Measurements from ENCODE around the gene TACR2. TPM values are rescaled to one million over a fixed set of nuclear protein-coding genes. Genes with fewer than 3 reads are reported as not detected.

Gene TACR2
- total RNA-seq, 6 donors from 2014 or later, result 0.94 to 1.4 (median 1.2) TPM; not detected in 3

GRCh38 chr10:69367469-69367868 lies 49.2 kb downstream of the TACR2 start:
- Histone ChIP-seq H3K27me3 (no peaks in the 10 kb centered on the region), H3K4me1 (peaks cover 6 to 10% (median 9%) of the 10 kb centered on the region in 4 donors), H3K27ac (no peak overlapping the region), H3K9me3 (no peaks in the 10 kb centered on the region), H3K36me3 (peaks cover 7 to 91% (median 53%) of the 10 kb centered on the region in 4 donors), H3K4me3 (no peak overlapping the region)
- ATAC-seq (ENCODE audit: low FRiP score in 2 of 2) (no peak), DNase-seq (no peak)
- TF ChIP-seq POLR2AphosphoS5 (IDR thresholded peaks at IDR 0.05) (no peak), EP300 (IDR thresholded peaks at IDR 0.05) (no peak), CTCF (IDR thresholded peaks at IDR 0.05) (no peak), POLR2A (IDR thresholded peaks at IDR 0.05) (no peak)
- 84 to 85% methylated on average over 4 of the region's 4 CpGs for WGBS, 2 donors

- no peak for TF ChIP-seq POLR2A (IDR thresholded peaks at IDR 0.05)
- TF ChIP-seq CTCF (IDR thresholded peaks at IDR 0.05), result no peak
- Histone ChIP-seq H3K4me3 (no peak overlapping the region), H3K27ac (no peak overlapping the region), H3K4me1 (peaks cover 14 to 18% (median 16%) of the 10 kb centered on the region in 4 donors), H3K36me3 (peaks cover 7 to 84% (median 52%) of the 10 kb centered on the region in 4 donors), H3K27me3 (no peaks in the 10 kb centered on the region), H3K9me3 (no peaks in the 10 kb centered on the region)
- DNase-seq, result no peak
- no peak for ATAC-seq (ENCODE audit: low FRiP score in 2 of 2)
- WGBS, 2 donors, result 80 to 91% methylated on average over 3 to 5 of the region's 5 CpGs
Observed at GRCh38 chr10:69366738-69367137, 50.0 kb downstream of the TACR2 start.

- Histone ChIP-seq H3K36me3 (peaks cover 4 to 71% (median 35%) of the 10 kb centered on the region in 4 donors), H3K4me3 (no peak overlapping the region), H3K9me3 (no peaks in the 10 kb centered on the region), H3K27me3 (no peaks in the 10 kb centered on the region), H3K27ac (no peak overlapping the region), H3K4me1 (peaks cover 37 to 41% (median 40%) of the 10 kb centered on the region in 4 donors)
- ATAC-seq (ENCODE audit: low FRiP score in 2 of 2) (no peak), DNase-seq (no peak)
- 88 to 94% methylated on average over 9 of the region's 9 CpGs for WGBS, 2 donors
- TF ChIP-seq EP300 (IDR thresholded peaks at IDR 0.05) (no peak), POLR2AphosphoS5 (IDR thresholded peaks at IDR 0.05) (no peak), CTCF (IDR thresholded peaks at IDR 0.05) (no peak), POLR2A (IDR thresholded peaks at IDR 0.05) (no peak)
Observed at GRCh38 chr10:69364232-69364940, 52.3 kb downstream of the TACR2 start.

GRCh38 chr10:69363666-69364065 lies 53.1 kb downstream of the TACR2 start:
- WGBS, 2 donors, result 84 to 95% methylated on average over 5 of the region's 5 CpGs
- peaks cover 0 to 64% (median 28%) of the 10 kb centered on the region in 4 donors for H3K36me3 ChIP-seq
- ATAC-seq (ENCODE audit: low FRiP score in 2 of 2), result no peak
- H3K4me3 ChIP-seq, result no peak overlapping the region
- peak overlapping the region in 2 of 4 donors; percentile 60 to 80 for H3K27ac ChIP-seq
- H3K4me1 ChIP-seq, result peaks cover 44 to 48% (median 47%) of the 10 kb centered on the region in 4 donors
- no peaks in the 10 kb centered on the region for H3K9me3 ChIP-seq
- TF ChIP-seq CTCF (IDR thresholded peaks at IDR 0.05) (no peak), POLR2A (IDR thresholded peaks at IDR 0.05) (no peak), POLR2AphosphoS5 (IDR thresholded peaks at IDR 0.05) (no peak), EP300 (IDR thresholded peaks at IDR 0.05) (no peak)
- no peak for DNase-seq
- H3K27me3 ChIP-seq, result no peaks in the 10 kb centered on the region

Measured in upper lobe of left lung (tissue), 6 donors.